HepG2 (cell line): ENCODE results near the gene SNCA.

Experiments used
- PCBP2 ChIP-seq: fragments of 200-400 bp; formaldehyde crosslinking; optimal IDR thresholded peaks from 2 replicates; pipeline ENCODE3; 2018; ENCODE audit warnings: low read length, low read depth; ENCODE audit not compliant: poor library complexity, severe bottlenecking
- ZNF589 ChIP-seq: sonication (generic); formaldehyde crosslinking; conservative IDR thresholded peaks from 2 replicates; pipeline ENCODE4 v1.8.0; 2022; ENCODE audit warnings: mild to moderate bottlenecking, moderate library complexity, missing genetic modification reagents

DNA sequence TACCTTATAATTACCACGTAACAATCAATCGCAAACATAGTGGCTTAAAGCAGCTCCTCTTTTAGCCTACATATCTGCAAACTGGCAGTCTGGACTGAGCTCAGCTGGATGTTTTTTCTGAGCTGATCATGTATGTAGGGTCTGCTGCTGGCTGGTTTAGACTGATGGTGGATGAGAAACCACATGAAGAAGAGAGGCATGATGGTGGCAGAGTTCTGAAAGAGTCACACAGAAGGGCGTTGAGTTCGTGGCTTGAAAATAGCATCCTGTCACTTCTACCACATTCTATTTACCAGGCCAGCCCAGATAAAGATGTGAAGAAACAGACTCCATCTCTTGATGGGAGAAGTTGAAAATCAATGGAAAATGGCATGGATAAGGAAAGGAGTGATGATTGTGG is 151.3 kb downstream of the SNCA start:
- TF ChIP-seq ZNF589 (CRISPR knock-in tag) (no peak), PCBP2 (no peak)
